Aorta (tissue), 4 donors: ENCODE results near the gene SLC38A7. TPM values are rescaled to one million over a fixed set of nuclear protein-coding genes. Genes with fewer than 3 reads are reported as not detected.

Source experiments
- polyA plus RNA-seq, 2 donors: library from polyadenylated mRNA; stranded (reverse); fragments of 200-250 nt; gene quantifications; one replicate each; pipeline ENCODE4 v1.2.3, GENCODE V29; 2013
- total RNA-seq, 2 donors: library from RNA; stranded (reverse); fragmentation: NEBNext Ultra II Directional; extraction: Animal tissue kit (Norgen Biotek cat#: 25700); gene quantifications; one replicate each; pipeline ENCODE4 v1.2.1, GENCODE V29; 2021
- donor health status: healthy with polysubstance abuse.
- donor health status: Bipolar disorder and iron deficiency.
- donor health status: DM: no; HTN: no; CAD: no.
- donor health status: DM: yes; HTN: yes; CAD: no.

The SLC38A7 gene
- total and polyA plus RNA-seq, 4 donors = 1.5 to 22.9 (median 9.4) TPM

Other genes starting within 250 kb of the SLC38A7 start
- gene NDRG4, start 184.6 kb downstream of the SLC38A7 start, total RNA-seq = 1 to 10 TPM; 6.9 to 8.4 TPM
- gene NDRG4, start 184.6 kb downstream of the SLC38A7 start, polyA plus RNA-seq = 1 to 10 TPM; 7.8 to 9.6 TPM
- gene SETD6, start 169.3 kb downstream of the SLC38A7 start, total RNA-seq = 10 to 100 TPM; 11.1 to 16.2 TPM
- 10 to 100 TPM in 1 of 2 donors, 1 to 10 TPM in 1; 4.9 to 19.3 TPM for gene SETD6, start 169.3 kb downstream of the SLC38A7 start, polyA plus RNA-seq
- 100 to 1,000 TPM; 103 to 124 TPM for gene CNOT1, start 54.9 kb downstream of the SLC38A7 start, total RNA-seq
- gene CNOT1, start 54.9 kb downstream of the SLC38A7 start, polyA plus RNA-seq = 10 to 100 TPM; 32.6 to 53.5 TPM
- 10 to 100 TPM; 31.9 to 32.7 TPM for gene GOT2, start 49.5 kb upstream of the SLC38A7 start, total RNA-seq
- gene GOT2, start 49.5 kb upstream of the SLC38A7 start, polyA plus RNA-seq = 10 to 100 TPM; 20.4 to 25.3 TPM